NCI-H2196 treated with DMSO at 0.1 percent for 48 hours (cell line): ENCODE results near the gene RAB11FIP2.

Experiments used
- DNase-seq: peaks from one replicate; lab custom pipeline; 2025; ENCODE audit not compliant: unreplicated experiment; lab: John Stamatoyannopoulos, UW

RAB11FIP2 gene

GRCh38 chr10:118035354-118036005 lies 11.3 kb downstream of the RAB11FIP2 start:
- DNase-seq = no peak

GRCh38 chr10:118034791-118035261 lies 11.9 kb downstream of the RAB11FIP2 start:
- no peak for DNase-seq

GRCh38 chr10:118033905-118034304 lies 12.8 kb downstream of the RAB11FIP2 start:
- DNase-seq = no peak

- no peak for DNase-seq
Measured at GRCh38 chr10:118032564-118032963, 14.2 kb downstream of the RAB11FIP2 start.

DNA sequence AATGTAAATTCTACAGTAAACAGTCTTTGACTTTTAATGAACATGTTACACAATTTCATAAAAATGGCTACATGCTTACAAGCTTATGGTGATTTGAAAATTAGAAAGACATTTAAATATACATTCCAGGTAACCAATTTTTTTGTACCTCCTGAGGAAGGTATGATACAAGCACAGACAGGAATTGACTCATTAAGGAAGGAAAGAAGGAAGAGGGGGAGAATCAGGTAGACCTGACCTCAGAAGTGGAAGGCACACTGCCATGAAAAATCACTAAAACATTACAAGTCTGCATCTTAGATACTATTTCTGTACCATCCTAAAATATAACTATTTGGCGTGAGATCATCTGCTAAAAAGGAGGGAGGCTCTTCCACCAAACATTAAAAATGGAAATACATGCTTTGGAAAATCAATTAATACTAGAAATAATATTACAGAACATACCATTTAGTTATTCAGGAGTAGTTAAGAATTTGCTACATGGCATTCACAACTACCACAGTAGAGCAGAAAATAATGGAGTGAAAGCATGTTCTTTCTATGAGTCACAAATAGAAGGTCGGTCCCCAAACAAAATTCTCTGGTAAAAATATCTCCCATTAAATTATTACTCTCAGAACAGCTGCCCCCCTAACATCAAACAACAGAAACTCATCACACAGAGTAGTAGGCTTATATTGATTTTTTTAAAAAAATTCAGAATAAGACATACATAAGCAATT lies 15.2 kb downstream of the RAB11FIP2 start:
- DNase-seq = no peak

DNA sequence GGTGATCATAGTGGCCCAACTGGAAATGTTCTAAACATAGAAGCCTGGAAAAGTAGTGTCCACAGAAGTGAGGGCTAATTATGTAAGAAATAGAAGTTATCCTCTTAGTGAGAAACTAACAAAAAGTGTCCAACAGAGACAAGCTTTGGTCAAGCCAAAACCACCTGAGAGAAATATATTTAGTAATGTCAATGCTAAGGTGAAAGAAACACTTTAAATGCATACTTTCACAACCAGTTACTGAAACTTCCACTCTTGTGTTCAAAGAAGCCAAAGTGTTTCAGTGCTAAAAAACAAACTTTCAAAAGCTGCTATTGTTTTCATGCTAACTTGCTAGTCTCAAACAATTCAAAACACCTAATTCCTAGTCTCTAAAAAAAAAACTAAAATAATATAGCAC lies 18.1 kb downstream of the RAB11FIP2 start:
- no peak for DNase-seq

- no peak for DNase-seq
Measured at GRCh38 chr10:118027397-118027796, 19.3 kb downstream of the RAB11FIP2 start.

- DNase-seq = no peak
Measured at GRCh38 chr10:118026936-118027335, 19.8 kb downstream of the RAB11FIP2 start.

- no peak for DNase-seq
Measured at GRCh38 chr10:118020365-118020764, 26.4 kb downstream of the RAB11FIP2 start.

- DNase-seq = no peak
Measured at GRCh38 chr10:118017850-118018249, 28.9 kb downstream of the RAB11FIP2 start.

- DNase-seq = no peak
Measured at GRCh38 chr10:118017071-118017740, 29.5 kb downstream of the RAB11FIP2 start.

DNA sequence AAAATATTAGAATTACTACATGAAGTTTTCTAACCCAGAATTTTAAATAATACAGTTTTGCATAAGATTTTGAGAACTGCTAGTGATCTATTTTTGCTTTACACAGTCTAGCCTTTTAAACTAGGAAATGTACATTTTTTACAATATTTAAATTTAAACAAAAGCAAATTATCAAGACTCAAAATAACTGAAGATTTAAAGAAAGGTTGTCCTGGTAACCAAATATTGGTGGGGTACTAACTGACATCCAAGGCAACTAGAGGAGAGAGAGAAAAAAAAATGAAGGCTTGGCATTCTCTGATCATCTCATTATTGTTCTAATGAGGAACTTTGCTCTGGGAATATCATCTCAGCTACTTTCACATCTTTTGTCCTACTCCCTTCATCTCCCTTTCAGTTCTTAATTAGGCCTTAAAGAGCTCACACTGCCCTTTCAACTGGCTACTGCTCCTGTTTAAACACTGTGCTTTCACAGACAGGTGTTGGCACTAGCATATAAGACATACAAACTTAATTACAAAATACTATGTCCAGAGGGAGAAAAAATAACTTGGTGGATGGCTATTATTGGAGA lies 33.7 kb downstream of the RAB11FIP2 start:
- DNase-seq = no peak

GRCh38 chr10:118007773-118008172 lies 39.0 kb downstream of the RAB11FIP2 start:
- no peak for DNase-seq

- DNase-seq = no peak
Measured at GRCh38 chr10:118003126-118003525, 43.6 kb downstream of the RAB11FIP2 start.

DNA sequence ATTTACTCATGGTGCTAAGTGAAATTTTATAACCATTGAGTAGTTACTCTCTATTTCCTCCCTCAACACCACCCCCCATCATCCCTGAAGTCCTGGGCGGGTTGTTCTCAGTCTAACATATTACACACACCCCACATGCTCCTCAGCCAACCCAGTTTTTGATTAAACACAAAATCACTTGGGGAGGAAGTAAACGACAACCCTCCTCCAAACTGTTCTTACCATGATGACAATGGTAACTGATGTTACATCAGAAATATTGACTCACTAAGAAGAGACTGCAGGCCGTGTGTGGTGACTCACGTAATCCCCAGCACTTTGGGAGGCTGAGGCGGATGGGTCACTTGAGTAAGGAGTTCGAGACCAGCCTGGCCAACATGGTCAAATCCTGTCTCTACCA lies 44.2 kb downstream of the RAB11FIP2 start:
- no peak for DNase-seq

GRCh38 chr10:117997673-117998072 lies 49.1 kb downstream of the RAB11FIP2 start:
- no peak for DNase-seq

- no peak for DNase-seq
Measured at GRCh38 chr10:117996709-117997108, 50.0 kb downstream of the RAB11FIP2 start.

GRCh38 chr10:117994771-117995170 lies 52.0 kb downstream of the RAB11FIP2 start:
- DNase-seq = no peak

DNA sequence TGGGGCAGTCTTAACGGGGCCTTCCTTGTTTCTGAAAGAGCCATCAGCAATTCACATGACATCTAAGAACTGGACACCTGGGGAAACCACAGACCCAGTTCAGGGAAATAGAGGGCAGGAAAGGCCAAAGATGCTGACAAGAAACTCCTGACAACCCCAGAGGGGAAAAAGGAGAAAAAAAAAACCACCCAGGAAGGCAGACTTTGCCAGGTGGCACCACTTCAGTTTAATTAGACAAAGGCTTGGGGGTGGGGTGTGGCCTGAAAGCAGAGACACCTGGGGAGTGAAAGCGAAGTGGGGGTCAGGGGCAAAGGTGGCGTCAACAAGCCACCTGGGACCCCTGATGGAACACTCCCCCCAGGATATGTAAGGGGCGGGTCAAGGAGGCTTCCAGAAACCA lies 53.6 kb downstream of the RAB11FIP2 start:
- DNase-seq = no peak

DNA sequence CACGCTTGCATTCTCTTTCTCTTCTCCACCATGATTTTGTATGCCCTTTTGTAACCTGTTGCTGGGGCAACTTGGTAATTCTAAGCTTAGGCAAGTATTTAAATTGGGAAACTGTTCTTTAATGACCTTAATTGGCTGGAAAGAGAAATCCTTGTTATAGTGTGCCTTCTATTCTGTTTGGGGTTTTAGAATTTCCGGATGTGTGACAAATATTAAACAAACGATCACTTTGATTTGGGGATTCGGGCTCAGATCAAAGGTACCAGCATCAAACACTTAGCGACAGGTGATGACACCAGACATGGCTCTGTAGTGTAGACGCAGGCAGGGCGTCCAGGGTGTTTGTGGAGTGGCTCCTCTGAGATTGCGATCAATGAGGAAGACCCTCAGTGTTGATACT lies 55.0 kb downstream of the RAB11FIP2 start:
- DNase-seq = no peak

DNA sequence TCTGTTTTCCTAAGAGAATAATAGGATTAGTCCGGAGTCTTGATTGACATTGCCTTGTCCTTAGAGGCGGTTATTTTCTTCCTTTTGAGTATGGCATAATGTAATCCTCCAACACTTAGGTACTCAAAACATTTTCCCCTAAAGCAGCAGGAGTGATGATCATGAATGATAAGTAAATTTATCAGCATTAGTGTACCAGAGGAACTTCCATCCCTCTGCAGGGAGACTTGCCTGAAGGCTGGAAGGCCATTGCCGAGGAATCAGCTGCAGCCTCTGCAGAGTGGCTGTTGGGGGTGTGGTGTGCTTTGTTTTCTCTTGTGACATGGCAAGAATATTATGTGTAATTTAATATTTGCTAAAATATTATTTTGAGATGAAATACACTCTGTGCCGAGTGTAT lies 56.8 kb downstream of the RAB11FIP2 start:
- DNase-seq = no peak

DNA sequence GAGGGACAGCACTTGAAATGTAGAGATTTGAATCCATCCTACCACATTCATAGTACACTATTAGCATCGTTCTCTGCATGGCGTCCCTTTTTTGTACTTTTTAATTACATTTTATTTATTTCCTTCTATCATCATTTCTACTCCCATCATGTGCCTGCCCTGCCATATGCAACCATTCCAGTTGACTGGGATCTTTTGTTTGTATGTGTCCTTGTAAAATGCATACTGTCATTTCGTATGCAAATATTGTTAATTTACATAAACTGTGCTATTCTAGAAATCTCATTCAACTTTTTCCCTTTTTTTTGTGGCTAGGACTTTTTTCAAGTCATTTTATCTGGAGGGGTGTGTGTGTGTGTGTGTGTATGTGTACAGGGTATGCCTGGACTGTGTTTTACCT lies 57.9 kb downstream of the RAB11FIP2 start:
- DNase-seq = no peak
